HepG2 (cell line): Measurements from ENCODE around the gene DPH2. TPM values are rescaled to one million over a fixed set of nuclear protein-coding genes. Genes with fewer than 3 reads are reported as not detected.
A peak's percentile ranks its signal among the peaks of the same experiment; 100 is the strongest.

ENCODE experiments used
- AGO2 ChIP-seq: fragments of 200-400 bp; formaldehyde crosslinking; optimal IDR thresholded peaks from 2 replicates; pipeline ENCODE3; 2017; ENCODE audit warnings: mild to moderate bottlenecking, low read depth, low read length, moderate library complexity
- ZNF550 ChIP-seq: sonication (generic); formaldehyde crosslinking; IDR thresholded peaks from 2 replicates; pipeline ENCODE4 v1.4.0; 2020; ENCODE audit warnings: mild to moderate bottlenecking, missing genetic modification reagents, borderline replicate concordance
- ZNF850 ChIP-seq: sonication (generic); formaldehyde crosslinking; conservative IDR thresholded peaks from 2 replicates; pipeline ENCODE4 v1.9.0; 2021; ENCODE audit warnings: mild to moderate bottlenecking, missing genetic modification reagents
- polyA plus RNA-seq, 8 experiments: library from polyadenylated mRNA; depleted of rRNA in 3 of 8; stranded (reverse) in 7 of 8; unstranded in 1 of 8; fragments of >200 nt; fragmentation: Illumina TruSeq in 4 of 8; extraction: Trizol in 4 of 8; gene quantifications; 2 replicates each; pipeline versions ENCODE4 v1.2.1 to v1.2.3, GENCODE V29; 2011 to 2016; ENCODE audit warnings: low read depth in 4 of 8, missing spikeins in 1 of 8, mixed read lengths in 1 of 8; ENCODE audit not compliant: insufficient read depth in 1 of 8
- total RNA-seq, 5 experiments: library from RNA; depleted of rRNA; stranded (reverse); fragments of >200 nt; fragmentation: Illumina TruSeq; extraction: Trizol; gene quantifications; 2 replicates each; pipeline ENCODE4 v1.2.3, GENCODE V29; 2016; ENCODE audit warnings: low read depth in 1 of 5
- TF ChIP-seq, protein P1 (sequence below): sonication (generic); formaldehyde crosslinking; IDR thresholded peaks from 2 replicates; pipeline ENCODE4 v1.4.0; 2020; ENCODE audit warnings: mild to moderate bottlenecking, missing genetic modification reagents
- TF ChIP-seq, protein P2 (sequence below): sonication (generic); formaldehyde crosslinking; IDR thresholded peaks from 2 replicates; pipeline ENCODE4 v1.4.0; 2020; ENCODE audit warnings: low read depth, mild to moderate bottlenecking, missing genetic modification reagents
- TF ChIP-seq, protein P3 (sequence below): sonication (generic); formaldehyde crosslinking; IDR thresholded peaks from 2 replicates; pipeline ENCODE4 v1.8.1; 2023; ENCODE audit warnings: mild to moderate bottlenecking, inconsistent platforms, moderate library complexity, missing genetic modification reagents, borderline replicate concordance
- TF ChIP-seq, protein P4 (sequence below): sonication (generic); formaldehyde crosslinking; conservative IDR thresholded peaks from 2 replicates; pipeline ENCODE4 v1.4.0; 2020; ENCODE audit warnings: mild to moderate bottlenecking, missing genetic modification reagents, moderate library complexity
- TF ChIP-seq, protein P5 (sequence below): sonication (generic); formaldehyde crosslinking; IDR thresholded peaks from 2 replicates; pipeline ENCODE4 v1.4.0; 2020; ENCODE audit warnings: missing genetic modification reagents

The DPH2 gene
- total and polyA plus RNA-seq, 2 of the 13 experiments (the other 11 are each of a cell fraction or from before 2014, with no cell fraction given): 32.2 to 38.3 TPM

DNA sequence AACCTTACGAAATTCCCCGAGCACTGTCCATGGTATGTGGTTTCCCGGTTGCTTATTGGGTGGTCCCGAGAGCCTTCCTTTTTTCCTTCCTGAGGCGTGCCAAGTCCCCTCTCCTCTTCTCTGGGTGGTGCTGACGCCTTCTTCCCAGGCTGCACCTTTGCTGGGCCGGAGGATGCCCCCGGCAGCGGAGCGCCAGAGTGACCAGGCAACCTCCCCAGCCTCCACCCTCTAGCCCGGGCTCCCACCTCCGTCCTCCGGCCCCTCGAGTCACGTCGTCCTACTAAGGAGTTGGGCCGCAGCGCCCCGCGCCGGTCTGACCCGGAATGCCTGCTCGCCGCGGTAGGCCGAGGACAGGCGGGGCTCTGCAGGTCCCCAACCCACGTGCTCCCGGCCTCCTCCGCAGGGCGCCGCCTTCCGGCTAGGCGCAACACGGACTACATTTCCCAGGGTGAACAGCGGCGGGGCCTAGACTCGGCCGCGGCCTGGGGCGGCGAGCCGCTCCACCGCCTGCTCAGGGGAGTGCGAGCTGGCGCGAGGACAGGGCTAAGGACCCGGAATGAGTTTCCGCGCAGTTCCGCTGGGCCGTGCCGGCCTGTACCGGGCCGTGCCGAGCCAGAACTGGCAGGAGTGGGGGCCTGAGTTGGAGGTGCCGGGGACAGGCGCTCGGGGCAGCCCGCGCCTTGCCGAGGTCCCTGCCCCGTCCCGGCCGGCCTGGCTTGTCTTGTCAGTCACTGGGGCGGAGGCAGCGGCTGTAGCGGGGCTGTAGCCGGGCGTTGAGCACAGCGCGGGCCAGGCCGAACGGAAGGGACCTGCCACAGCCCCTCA, 23.4 kb upstream of the DPH2 start, which contains the start of gene IPO13 (continued):
- TF ChIP-seq, protein P1, sequence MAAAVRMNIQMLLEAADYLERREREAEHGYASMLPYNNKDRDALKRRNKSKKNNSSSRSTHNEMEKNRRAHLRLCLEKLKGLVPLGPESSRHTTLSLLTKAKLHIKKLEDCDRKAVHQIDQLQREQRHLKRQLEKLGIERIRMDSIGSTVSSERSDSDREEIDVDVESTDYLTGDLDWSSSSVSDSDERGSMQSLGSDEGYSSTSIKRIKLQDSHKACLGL (CRISPR knock-in tag): peak; percentile 93; the same call in 1 of the 2 replicates
- TF ChIP-seq, protein P2, sequence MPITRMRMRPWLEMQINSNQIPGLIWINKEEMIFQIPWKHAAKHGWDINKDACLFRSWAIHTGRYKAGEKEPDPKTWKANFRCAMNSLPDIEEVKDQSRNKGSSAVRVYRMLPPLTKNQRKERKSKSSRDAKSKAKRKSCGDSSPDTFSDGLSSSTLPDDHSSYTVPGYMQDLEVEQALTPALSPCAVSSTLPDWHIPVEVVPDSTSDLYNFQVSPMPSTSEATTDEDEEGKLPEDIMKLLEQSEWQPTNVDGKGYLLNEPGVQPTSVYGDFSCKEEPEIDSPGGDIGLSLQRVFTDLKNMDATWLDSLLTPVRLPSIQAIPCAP (CRISPR knock-in tag): 0 out of 2 replicates have a peak, but pooled peaks have one; percentile 19
- TF ChIP-seq ZNF550 (CRISPR knock-in tag) (peak; percentile 55; the same call in 1 of the 2 replicates), ZNF850 (CRISPR knock-in tag) (no peak), AGO2 (no peak)
- TF ChIP-seq, protein P3, sequence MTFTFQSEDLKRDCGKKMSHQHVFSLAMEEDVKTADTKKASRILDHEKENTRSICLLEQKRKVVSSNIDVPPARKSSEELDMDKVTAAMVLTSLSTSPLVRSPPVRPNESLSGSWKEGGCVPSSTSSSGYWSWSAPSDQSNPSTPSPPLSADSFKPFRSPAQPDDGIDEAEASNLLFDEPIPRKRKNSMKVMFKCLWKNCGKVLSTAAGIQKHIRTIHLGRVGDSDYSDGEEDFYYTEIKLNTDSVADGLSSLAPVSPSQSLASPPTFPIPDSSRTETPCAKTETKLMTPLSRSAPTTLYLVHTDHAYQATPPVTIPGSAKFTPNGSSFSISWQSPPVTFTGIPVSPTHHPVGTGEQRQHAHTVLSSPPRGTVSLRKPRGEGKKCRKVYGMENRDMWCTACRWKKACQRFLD (CRISPR knock-in tag): 0 out of 2 replicates have a peak, but pooled peaks have one; percentile 58
- TF ChIP-seq, protein P4, sequence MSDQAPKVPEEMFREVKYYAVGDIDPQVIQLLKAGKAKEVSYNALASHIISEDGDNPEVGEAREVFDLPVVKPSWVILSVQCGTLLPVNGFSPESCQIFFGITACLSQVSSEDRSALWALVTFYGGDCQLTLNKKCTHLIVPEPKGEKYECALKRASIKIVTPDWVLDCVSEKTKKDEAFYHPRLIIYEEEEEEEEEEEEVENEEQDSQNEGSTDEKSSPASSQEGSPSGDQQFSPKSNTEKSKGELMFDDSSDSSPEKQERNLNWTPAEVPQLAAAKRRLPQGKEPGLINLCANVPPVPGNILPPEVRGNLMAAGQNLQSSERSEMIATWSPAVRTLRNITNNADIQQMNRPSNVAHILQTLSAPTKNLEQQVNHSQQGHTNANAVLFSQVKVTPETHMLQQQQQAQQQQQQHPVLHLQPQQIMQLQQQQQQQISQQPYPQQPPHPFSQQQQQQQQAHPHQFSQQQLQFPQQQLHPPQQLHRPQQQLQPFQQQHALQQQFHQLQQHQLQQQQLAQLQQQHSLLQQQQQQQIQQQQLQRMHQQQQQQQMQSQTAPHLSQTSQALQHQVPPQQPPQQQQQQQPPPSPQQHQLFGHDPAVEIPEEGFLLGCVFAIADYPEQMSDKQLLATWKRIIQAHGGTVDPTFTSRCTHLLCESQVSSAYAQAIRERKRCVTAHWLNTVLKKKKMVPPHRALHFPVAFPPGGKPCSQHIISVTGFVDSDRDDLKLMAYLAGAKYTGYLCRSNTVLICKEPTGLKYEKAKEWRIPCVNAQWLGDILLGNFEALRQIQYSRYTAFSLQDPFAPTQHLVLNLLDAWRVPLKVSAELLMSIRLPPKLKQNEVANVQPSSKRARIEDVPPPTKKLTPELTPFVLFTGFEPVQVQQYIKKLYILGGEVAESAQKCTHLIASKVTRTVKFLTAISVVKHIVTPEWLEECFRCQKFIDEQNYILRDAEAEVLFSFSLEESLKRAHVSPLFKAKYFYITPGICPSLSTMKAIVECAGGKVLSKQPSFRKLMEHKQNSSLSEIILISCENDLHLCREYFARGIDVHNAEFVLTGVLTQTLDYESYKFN (CRISPR knock-in tag): peak; percentile 76
- TF ChIP-seq, protein P5, sequence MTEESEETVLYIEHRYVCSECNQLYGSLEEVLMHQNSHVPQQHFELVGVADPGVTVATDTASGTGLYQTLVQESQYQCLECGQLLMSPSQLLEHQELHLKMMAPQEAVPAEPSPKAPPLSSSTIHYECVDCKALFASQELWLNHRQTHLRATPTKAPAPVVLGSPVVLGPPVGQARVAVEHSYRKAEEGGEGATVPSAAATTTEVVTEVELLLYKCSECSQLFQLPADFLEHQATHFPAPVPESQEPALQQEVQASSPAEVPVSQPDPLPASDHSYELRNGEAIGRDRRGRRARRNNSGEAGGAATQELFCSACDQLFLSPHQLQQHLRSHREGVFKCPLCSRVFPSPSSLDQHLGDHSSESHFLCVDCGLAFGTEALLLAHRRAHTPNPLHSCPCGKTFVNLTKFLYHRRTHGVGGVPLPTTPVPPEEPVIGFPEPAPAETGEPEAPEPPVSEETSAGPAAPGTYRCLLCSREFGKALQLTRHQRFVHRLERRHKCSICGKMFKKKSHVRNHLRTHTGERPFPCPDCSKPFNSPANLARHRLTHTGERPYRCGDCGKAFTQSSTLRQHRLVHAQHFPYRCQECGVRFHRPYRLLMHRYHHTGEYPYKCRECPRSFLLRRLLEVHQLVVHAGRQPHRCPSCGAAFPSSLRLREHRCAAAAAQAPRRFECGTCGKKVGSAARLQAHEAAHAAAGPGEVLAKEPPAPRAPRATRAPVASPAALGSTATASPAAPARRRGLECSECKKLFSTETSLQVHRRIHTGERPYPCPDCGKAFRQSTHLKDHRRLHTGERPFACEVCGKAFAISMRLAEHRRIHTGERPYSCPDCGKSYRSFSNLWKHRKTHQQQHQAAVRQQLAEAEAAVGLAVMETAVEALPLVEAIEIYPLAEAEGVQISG (CRISPR knock-in tag): peak; percentile 92
